ENCODE measurements around the gene AXL.
A peak's percentile ranks its signal among the peaks of the same experiment; 100 is the strongest.

DNA sequence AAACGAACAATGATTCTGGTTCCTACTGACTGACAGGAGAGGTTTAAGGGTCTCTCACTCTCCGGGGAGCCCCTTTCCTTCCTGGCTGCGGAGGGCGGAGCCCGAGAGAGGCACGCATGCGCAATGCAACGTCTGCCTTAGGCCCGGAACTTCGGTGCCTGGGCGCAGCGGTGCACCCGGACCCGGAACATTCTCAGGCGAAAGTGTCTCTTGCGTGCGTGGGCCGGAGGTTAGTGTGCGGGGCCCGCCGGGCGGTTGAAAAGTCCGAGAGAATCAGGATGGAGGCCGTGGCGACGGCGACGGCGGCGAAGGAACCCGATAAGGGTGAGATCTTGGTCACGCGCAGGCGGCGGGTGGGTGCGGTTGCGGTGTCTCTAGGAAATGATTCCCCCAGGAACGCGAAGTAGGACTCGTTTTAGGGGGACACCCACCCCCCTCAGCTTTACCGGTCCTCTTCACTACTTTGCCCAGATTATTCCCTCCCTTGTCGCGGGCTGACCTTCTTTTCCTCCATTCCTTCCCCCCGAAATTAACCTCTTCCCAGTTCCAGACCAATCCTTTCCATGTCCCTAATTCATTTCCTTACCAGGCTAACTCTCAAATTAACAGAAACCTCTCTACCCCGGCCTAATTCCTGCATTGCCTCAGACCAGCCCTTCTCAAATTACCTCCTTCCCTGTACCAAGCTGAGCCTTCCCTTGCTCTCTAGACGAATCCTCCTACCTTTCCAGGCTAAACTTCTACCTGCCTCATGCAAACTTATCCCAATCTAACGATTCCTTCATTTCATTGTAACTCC, 91.2 kb downstream of the AXL start, which contains the start of gene CCDC97:
- TF ChIP-seq, protein P1, sequence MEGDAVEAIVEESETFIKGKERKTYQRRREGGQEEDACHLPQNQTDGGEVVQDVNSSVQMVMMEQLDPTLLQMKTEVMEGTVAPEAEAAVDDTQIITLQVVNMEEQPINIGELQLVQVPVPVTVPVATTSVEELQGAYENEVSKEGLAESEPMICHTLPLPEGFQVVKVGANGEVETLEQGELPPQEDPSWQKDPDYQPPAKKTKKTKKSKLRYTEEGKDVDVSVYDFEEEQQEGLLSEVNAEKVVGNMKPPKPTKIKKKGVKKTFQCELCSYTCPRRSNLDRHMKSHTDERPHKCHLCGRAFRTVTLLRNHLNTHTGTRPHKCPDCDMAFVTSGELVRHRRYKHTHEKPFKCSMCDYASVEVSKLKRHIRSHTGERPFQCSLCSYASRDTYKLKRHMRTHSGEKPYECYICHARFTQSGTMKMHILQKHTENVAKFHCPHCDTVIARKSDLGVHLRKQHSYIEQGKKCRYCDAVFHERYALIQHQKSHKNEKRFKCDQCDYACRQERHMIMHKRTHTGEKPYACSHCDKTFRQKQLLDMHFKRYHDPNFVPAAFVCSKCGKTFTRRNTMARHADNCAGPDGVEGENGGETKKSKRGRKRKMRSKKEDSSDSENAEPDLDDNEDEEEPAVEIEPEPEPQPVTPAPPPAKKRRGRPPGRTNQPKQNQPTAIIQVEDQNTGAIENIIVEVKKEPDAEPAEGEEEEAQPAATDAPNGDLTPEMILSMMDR (IDR thresholded peaks at IDR 0.05 in 8 of 11, conservative IDR thresholded peaks at IDR 0.05 in 3 of 11): peak in 1 of 11 experiments; percentile 20
- peak; percentile 93 to 96 (median 95) for TF ChIP-seq POLR2AphosphoS5 (IDR thresholded peaks at IDR 0.05)
